ENCODE measurements around the gene ARAP2. TPM values are rescaled to one million over a fixed set of nuclear protein-coding genes. Genes with fewer than 3 reads are reported as not detected.
A peak's percentile ranks its signal among the peaks of the same experiment; 100 is the strongest.

The ARAP2 gene
- total RNA-seq, 1 donor from 2014 or later, result 57.2 TPM

DNA sequence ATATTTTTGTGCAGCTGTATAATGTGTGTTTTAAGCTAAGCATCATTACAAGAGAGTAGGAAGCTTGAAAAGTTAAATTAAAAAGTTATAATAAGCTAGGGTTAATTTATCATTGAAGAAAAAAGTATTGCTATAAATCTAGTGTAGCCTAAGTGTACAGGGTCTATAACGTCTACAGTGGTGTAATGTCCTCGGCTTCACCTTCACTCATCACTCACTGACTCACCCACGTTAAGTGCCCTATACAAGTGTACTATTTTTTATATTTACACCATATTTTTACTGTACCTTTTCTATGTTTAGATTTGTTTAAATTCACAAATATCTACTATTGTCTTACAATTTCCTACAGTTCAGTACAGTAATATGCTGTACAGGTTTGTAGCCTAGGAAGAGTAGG, 23.5 kb downstream of the ARAP2 start:
- Histone ChIP-seq H3K27me3 (no peaks in the 10 kb centered on the region), H3K4me1 (peaks cover 7% of the 10 kb centered on the region), H3K9me3 (no peaks in the 10 kb centered on the region), H3K4me3 (no peak overlapping the region), H3K36me3 (no peaks in the 10 kb centered on the region), H3K27ac (no peak overlapping the region)
- DNase-seq (no peak), ATAC-seq (no peak)
- intact Hi-C loops (cut with DNase I), result no loop called here
- TF ChIP-seq, protein P1, sequence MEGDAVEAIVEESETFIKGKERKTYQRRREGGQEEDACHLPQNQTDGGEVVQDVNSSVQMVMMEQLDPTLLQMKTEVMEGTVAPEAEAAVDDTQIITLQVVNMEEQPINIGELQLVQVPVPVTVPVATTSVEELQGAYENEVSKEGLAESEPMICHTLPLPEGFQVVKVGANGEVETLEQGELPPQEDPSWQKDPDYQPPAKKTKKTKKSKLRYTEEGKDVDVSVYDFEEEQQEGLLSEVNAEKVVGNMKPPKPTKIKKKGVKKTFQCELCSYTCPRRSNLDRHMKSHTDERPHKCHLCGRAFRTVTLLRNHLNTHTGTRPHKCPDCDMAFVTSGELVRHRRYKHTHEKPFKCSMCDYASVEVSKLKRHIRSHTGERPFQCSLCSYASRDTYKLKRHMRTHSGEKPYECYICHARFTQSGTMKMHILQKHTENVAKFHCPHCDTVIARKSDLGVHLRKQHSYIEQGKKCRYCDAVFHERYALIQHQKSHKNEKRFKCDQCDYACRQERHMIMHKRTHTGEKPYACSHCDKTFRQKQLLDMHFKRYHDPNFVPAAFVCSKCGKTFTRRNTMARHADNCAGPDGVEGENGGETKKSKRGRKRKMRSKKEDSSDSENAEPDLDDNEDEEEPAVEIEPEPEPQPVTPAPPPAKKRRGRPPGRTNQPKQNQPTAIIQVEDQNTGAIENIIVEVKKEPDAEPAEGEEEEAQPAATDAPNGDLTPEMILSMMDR (IDR thresholded peaks at IDR 0.05), result no peak

DNA sequence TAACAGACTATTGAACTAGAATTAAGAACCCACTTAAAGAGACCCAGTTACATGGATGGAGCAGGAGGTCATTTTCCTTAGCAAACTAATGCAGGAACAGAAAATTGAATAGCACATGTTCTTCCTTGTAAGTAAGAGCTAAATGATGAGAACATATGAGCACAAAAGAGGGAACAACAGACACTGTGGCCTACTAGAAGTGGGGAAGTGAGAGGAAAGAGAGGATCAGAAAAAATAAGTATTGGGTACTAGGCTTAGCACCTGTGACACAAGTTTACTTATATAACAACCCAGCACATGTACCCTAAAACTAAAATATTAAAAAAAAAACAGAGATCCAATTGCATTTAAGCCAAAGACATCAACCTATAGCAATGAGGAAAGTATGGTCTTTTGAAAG, 26.2 kb downstream of the ARAP2 start:
- TF ChIP-seq, protein P1 (IDR thresholded peaks at IDR 0.05), result no peak

DNA sequence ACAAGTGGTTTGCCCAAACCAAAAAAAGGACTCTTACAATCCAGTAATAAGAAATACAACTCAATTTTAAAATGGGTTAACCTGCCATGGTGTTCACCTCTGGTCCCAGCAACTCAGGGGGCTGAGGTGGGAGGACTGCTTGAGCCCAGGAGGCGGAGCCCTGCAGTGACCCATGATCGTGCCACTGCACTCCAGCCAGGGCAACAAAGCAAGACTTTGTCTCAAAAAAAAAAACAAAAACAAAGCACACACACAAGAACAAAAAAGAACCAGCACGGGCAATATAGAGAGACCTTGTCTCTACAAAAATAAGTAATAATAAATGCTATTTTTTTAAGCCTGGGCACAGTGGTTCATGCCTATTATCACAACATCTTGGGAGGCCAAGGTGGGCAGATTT, 28.7 kb downstream of the ARAP2 start:
- no peaks in the 10 kb centered on the region for H3K9me3 ChIP-seq
- H3K27me3 ChIP-seq, result no peaks in the 10 kb centered on the region
- no peak overlapping the region for H3K27ac ChIP-seq
- DNase-seq (no peak), ATAC-seq (no peak)
- TF ChIP-seq, protein P1 (IDR thresholded peaks at IDR 0.05), result no peak
- intact Hi-C loops (cut with DNase I), result no loop called here
- no peaks in the 10 kb centered on the region for H3K36me3 ChIP-seq
- no peak overlapping the region for H3K4me3 ChIP-seq
- no peaks in the 10 kb centered on the region for H3K4me1 ChIP-seq

More for the DNA sequence above, 26.2 kb downstream of the ARAP2 start:
- Histone ChIP-seq H3K4me1 (no peaks in the 10 kb centered on the region), H3K4me3 (no peak overlapping the region), H3K9me3 (no peaks in the 10 kb centered on the region), H3K36me3 (no peaks in the 10 kb centered on the region), H3K27me3 (no peaks in the 10 kb centered on the region), H3K27ac (no peak overlapping the region)
- ATAC-seq (peak; percentile 24), DNase-seq (no peak)
- intact Hi-C loops (cut with DNase I), result no loop called here

DNA sequence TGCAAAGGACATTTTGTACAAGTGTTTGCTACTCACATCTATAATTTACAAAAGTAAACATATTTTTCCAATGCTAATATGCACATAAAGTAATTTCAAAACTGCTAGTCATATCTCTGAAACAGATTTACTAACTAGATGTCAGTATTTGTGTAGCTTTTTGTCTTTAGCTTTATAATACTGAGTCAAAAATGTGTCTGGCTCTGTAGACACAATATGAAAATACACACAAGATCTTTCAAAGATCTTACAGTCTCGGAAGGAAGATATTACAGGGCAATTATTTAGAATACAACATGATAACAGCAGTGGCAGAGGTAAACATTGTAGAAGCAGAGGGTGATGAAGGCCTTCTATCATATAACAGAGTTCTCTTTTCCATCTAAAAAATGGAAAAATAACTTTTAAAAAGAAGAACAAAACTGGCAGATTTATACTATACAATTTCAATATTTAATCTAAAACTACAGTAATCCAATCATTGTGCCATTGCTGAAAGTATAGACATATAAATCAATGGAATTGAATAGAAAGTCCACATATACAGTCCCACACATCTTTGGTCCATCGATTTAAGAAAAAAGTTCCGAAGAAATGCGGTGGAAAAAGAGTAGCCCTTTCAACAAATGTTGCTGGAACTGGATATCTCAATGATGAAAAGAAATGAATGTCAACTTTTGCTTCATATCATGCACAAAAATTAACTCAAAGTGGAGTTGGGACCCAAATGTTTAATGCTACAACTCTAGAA, 29.4 kb downstream of the ARAP2 start:
- ATAC-seq (no peak), DNase-seq (no peak)
- intact Hi-C loops (cut with DNase I), result no loop called here
- Histone ChIP-seq H3K9me3 (no peaks in the 10 kb centered on the region), H3K27ac (no peak overlapping the region), H3K27me3 (no peaks in the 10 kb centered on the region), H3K36me3 (peaks cover 6% of the 10 kb centered on the region), H3K4me3 (no peak overlapping the region), H3K4me1 (no peaks in the 10 kb centered on the region)
- TF ChIP-seq, protein P1 (IDR thresholded peaks at IDR 0.05), result no peak

DNA sequence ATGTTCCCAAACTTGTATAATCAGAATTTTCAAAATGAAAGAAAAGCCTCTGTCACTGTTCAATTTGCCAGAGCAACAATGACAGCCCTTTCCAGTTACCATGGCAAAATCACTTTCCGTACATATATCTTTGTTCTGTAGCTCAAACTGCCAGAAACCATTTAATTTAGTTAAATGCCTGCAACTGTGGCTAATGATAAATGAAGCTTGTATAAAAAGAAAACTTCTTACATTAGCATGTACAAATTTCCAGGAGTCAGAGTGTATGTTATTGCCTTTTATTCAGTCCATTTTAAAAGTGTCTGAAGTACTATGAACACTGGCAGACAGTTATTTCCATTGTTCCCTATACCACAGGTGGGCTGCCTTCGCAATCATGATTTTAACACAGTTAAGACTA, 30.3 kb downstream of the ARAP2 start:
- intact Hi-C loops (cut with DNase I), result no loop called here
- peaks cover 14% of the 10 kb centered on the region for H3K36me3 ChIP-seq

More for the DNA sequence above, 30.3 kb downstream of the ARAP2 start:
- H3K27me3 ChIP-seq, result no peaks in the 10 kb centered on the region
- ATAC-seq, result no peak
- TF ChIP-seq, protein P1 (IDR thresholded peaks at IDR 0.05), result no peak
- DNase-seq, result no peak
- H3K9me3 ChIP-seq, result no peaks in the 10 kb centered on the region
- H3K4me1 ChIP-seq, result no peaks in the 10 kb centered on the region
- no peak overlapping the region for H3K27ac ChIP-seq
- no peak overlapping the region for H3K4me3 ChIP-seq
